ENCODE data around the gene CDK18. TPM values are rescaled to one million over a fixed set of nuclear protein-coding genes. Genes with fewer than 3 reads are reported as not detected.
A peak's percentile ranks its signal among the peaks of the same experiment; 100 is the strongest.

Gene CDK18
- total and polyA plus RNA-seq, 7 donors, result 1.5 to 11.9 (median 3.9) TPM

GRCh38 chr1:205484985-205485967, 19.2 kb upstream of the CDK18 start:
- peak; percentile 39 to 65 for DNase-seq
- H3K4me3 ChIP-seq, result no peak overlapping the region
- peak; percentile 80 to 89 (median 86) for ATAC-seq
- intact Hi-C loops (cut with DNase I), result loop anchor here (1.0 to 5.0 kb wide), 3 partner anchors 88 to 128 kb away; partner anchors contain the start of gene KLHDC8A (in 1 of the 2)
- H3K9me3 ChIP-seq, result no peaks in the 10 kb centered on the region
- no peaks in the 10 kb centered on the region for H3K4me1 ChIP-seq
- H3K36me3 ChIP-seq (ENCODE audit: insufficient read depth in 1 of 2, low read depth in 1 of 2), result no peaks in the 10 kb centered on the region
- H3K27me3 ChIP-seq (ENCODE audit: insufficient read depth in 3 of 3, low read length in 2 of 3), result peaks cover 0 to 30% (median 9%) of the 10 kb centered on the region in 3 donors
- 26 to 32% (median 31%) methylated on average over 12 to 13 of the region's 13 CpGs for WGBS, 3 donors
- H3K27ac ChIP-seq, result no peak overlapping the region
- TF ChIP-seq CTCF (IDR thresholded peaks at IDR 0.05), result peak; percentile 98

GRCh38 chr1:205486258-205486657, 18.2 kb upstream of the CDK18 start:
- intact Hi-C loops (cut with DNase I), result loop anchor here in 1 of 2 donors (5.0 kb wide), 1 partner anchor 89 kb away; no protein-coding TSS in a partner anchor
- Histone ChIP-seq H3K36me3 (ENCODE audit: insufficient read depth in 1 of 2, low read depth in 1 of 2) (no peaks in the 10 kb centered on the region), H3K27ac (no peak overlapping the region), H3K9me3 (no peaks in the 10 kb centered on the region), H3K27me3 (ENCODE audit: insufficient read depth in 3 of 3, low read length in 2 of 3) (peaks cover 0 to 27% (median 3%) of the 10 kb centered on the region in 3 donors), H3K4me1 (no peaks in the 10 kb centered on the region), H3K4me3 (no peak overlapping the region)
- WGBS, 3 donors, result 93 to 95% (median 93%) methylated on average over 6 of the region's 6 CpGs
- ATAC-seq (no peak), DNase-seq (no peak)
- no peak for TF ChIP-seq CTCF (IDR thresholded peaks at IDR 0.05)

GRCh38 chr1:205488074-205488723, 16.3 kb upstream of the CDK18 start:
- WGBS, 3 donors, result 39 to 52% (median 45%) methylated on average over 9 of the region's 9 CpGs
- Histone ChIP-seq H3K27me3 (ENCODE audit: insufficient read depth in 3 of 3, low read length in 2 of 3) (peaks cover 0 to 15% (median 1%) of the 10 kb centered on the region in 3 donors), H3K4me1 (peaks cover 8% of the 10 kb centered on the region), H3K27ac (no peak overlapping the region), H3K9me3 (no peaks in the 10 kb centered on the region), H3K36me3 (ENCODE audit: insufficient read depth in 1 of 2, low read depth in 1 of 2) (no peaks in the 10 kb centered on the region), H3K4me3 (no peak overlapping the region)
- ATAC-seq (peak; percentile 70 to 81 (median 78)), DNase-seq (no peak)
- intact Hi-C loops (cut with DNase I), result loop anchor here (1.0 to 5.0 kb wide), 2 partner anchors 36 to 91 kb away; no protein-coding TSS in a partner anchor
- peak; percentile 75 for TF ChIP-seq CTCF (IDR thresholded peaks at IDR 0.05)

- intact Hi-C loops (cut with DNase I), result loop anchor here in 1 of 2 donors (10.0 kb wide), 1 partner anchor 1073 kb away; no protein-coding TSS in a partner anchor
- Histone ChIP-seq H3K4me3 (no peak overlapping the region), H3K9me3 (no peaks in the 10 kb centered on the region), H3K36me3 (ENCODE audit: insufficient read depth in 1 of 2, low read depth in 1 of 2) (no peaks in the 10 kb centered on the region), H3K27ac (no peak overlapping the region), H3K4me1 (peaks cover 13% of the 10 kb centered on the region), H3K27me3 (ENCODE audit: insufficient read depth in 3 of 3, low read length in 2 of 3) (peaks cover 0 to 7% (median 0%) of the 10 kb centered on the region in 3 donors)
- no peak for TF ChIP-seq CTCF (IDR thresholded peaks at IDR 0.05)
- WGBS, 3 donors, result 34 to 65% (median 54%) methylated on average over 3 to 4 of the region's 4 CpGs
- DNase-seq, result no peak
- no peak for ATAC-seq
These were observed 12.7 kb upstream of the CDK18 start for GRCh38 chr1:205491794-205492193.
